HG03571 (cell line): ENCODE results near the gene MRPL28.
"Not testable (repeated sequence)": the region's sequence is repeated elsewhere in the genome, so short reads cannot be mapped to it uniquely, and the experiment has no call there.

Source experiments
- ATAC-seq: cut with Tn5 transposase; IDR thresholded peaks from one replicate; pipeline ENCODE4 v1.9.1; 2021; ENCODE audit not compliant: unreplicated experiment

MRPL28 gene

GRCh38 chr16:341095-341973, 29.0 kb downstream of the MRPL28 start:
- ATAC-seq, result not testable (repeated sequence)

GRCh38 chr16:340370-341091, 29.8 kb downstream of the MRPL28 start:
- no peak for ATAC-seq

DNA sequence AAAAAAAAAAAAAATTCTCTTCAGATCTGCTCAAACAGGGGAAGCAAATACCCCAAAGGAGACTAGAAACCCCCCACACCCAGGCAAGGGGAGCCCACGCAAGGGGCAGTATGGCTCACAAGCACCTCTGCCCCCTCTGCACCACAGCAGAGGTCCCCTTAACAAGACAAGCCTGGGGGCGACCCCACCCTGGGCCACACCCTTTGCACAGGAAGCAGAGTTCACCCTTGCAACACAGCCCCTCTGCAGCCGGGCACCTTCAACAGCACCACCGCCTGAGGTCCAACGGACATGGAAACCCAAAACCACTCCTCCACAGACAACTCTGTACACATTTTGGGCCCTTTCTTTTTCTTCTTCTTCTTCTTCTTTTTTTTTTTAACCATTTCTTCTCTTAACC, 30.7 kb downstream of the MRPL28 start:
- no peak for ATAC-seq

DNA sequence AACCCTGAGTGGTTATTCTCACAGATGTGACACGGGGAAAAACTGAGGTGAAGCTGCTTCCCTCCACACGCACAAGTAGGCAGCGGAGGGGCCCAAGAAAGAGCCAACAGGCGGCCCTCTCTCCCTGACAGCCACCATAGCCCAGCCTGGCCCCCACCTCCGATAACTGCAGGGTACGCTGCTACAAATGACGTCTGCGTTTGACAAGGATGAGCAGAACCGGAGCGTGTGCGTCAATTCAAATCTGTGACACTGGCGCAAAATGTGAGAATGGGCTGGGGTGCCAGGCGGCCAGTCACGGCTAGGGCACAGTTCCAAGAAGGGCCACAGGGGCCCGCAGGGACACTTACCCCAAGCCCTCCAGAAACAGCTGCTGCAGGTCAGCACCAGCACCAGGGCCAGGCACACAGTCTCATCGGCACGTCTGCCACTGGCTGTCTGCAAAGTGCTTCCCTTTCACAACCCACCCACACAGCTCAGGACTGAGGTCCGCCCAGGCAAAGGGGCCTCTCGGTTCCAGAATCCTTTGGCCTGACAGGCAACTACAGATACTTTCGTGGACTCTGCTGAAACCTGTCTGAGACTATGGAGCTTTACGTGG, 32.3 kb downstream of the MRPL28 start:
- ATAC-seq, result no peak

GRCh38 chr16:337437-337836, 32.9 kb downstream of the MRPL28 start:
- no peak for ATAC-seq

- ATAC-seq, result no peak
Observed at GRCh38 chr16:336269-336668, 34.1 kb downstream of the MRPL28 start.

DNA sequence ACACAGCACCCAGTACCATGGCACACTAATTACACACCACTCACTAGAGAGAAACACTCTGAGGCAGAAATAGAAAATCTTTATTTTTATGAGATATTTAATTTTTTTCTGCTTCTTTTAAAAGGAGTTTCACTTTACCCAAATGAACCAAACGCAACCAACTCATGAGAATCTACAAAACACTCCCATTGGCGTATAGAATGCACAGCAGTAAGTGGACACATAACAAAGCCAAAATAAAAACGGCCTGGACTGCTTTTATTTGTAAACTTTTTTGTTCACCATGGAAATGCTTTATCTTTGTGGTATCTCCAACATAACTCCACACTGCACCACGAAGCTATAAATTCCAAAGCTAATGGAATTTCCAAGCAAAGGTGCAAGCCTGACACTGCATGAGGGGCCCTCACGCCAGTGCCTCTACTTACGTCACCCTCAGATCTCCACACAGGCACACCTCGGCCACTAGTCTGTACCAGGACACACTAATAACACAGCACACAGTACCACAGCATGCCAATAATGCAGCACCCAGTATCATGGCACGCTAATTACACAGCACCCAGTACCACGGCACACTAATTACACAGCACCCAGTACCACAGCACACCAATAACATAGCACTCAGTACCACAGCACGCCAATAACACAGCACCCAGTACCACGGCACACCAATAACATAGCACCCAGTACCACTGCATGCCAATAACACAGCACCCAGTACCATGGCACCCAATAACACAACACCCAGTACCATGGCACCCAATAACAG, 35.3 kb downstream of the MRPL28 start:
- ATAC-seq, result not testable (repeated sequence)

GRCh38 chr16:334164-334832, 36.0 kb downstream of the MRPL28 start:
- ATAC-seq, result not testable (repeated sequence)

DNA sequence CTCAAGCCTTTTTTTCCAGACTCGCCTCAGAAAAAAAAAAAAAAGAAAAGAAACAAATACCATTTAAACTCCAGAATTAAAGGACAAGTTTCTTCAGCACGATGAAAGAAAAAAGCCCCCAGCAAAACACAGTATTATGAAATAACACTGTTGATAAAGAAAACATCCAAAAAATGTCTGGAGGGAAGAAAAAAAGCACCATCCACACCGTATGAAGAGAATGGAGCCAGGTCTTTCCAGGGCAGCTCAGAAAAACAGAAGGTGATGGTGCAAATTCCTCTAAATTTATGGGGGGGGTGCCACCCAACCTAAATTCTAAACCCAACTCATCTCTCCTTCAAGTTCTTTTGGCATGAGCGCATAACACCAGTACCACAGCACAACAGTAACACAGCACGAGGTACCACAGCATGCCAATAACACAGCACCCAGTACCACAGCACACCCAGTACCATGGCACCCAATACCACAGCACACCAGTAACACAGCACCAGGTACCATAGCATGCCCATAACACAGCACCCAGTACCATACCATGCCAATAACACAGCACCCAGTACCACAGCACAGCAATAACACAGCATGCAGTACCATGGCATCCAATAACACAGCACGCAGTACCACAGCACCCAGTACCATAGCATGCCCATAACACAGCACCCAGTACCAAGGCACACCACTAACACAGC, 36.8 kb downstream of the MRPL28 start:
- ATAC-seq, result no peak

DNA sequence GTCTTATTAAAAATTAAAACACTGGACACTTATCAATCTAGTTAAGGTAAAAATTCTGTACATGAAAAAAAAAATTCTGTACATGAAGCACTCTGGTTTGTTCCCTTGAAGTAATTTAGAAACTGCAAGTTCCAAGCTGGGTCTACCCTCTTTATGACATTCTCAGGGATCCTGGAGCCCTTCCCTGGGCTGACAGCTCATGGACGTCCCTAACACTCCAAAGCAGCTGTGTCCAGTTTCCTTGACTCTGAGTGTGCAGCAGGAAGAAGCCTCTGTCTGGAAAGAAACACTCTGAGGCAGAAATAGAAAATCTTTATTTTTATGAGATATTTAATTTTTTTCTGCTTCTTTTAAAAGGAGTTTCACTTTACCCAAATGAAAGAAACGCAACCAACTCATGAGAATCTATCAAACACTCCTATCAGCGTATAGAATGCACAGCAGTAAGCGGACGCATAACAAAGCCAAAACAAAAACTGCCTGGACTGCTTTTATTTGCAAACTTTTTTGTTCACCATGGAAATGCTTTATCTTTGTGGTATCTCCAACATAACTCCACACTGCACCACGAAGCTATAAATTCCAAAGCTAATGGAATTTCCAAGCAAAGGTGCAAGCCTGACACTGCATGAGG, 39.0 kb downstream of the MRPL28 start:
- not testable (repeated sequence) for ATAC-seq

DNA sequence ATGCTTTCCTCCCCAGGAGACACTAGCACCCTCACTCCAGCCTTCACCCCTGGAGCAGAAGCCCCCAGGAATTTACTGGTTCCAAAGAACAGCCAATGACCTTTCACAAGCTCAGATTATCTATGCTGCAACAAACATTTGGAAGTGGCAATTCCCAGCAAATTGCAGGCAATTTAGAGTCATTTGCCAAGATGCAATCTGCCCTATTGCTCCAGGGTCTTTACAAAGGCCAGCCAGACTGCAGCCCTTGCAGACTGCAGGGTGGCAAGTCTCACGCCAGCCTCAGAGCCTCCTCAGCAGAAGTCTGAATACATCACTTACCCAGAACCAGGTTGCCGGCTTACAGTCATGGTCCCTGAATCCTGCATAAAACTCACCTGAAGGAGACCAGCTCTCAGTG, 39.6 kb downstream of the MRPL28 start:
- no peak for ATAC-seq

DNA sequence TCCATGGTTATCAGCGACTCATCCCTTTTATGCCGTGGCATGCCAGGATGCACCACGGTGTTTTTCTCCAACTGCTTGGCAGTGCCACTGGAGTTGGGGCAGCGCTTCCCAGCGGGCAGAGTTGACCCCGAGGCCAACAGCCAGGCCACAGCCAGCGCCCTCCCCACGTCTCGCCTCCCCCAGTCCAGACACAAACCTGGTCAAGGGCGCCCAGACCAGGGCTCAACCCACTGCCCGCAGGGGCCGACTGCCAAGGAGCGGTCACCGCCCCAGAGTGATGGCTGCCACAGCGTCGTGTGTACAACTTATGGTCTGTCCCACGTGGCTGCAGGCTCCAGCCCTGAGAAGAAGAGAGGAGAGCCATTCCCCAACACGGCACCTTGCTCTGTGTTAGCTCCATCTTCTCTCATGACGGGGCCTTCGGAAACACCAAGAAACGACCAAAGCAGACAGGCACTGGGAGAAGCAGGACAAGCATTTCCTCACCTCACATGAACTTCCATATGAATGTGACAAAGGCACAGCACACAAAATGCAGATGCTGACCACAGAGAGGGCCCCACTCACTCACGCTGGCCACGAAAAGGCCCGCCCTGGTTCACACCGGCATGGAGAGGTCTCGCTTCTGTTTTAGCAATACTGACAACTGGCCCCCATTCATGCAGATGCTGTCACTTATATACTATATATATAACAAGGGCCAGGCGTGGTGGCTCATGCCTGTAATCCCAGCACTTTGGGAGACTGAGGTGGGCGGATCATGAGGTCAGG, 44.8 kb downstream of the MRPL28 start:
- ATAC-seq, result no peak

GRCh38 chr16:324451-325334, 45.6 kb downstream of the MRPL28 start:
- no peak for ATAC-seq

DNA sequence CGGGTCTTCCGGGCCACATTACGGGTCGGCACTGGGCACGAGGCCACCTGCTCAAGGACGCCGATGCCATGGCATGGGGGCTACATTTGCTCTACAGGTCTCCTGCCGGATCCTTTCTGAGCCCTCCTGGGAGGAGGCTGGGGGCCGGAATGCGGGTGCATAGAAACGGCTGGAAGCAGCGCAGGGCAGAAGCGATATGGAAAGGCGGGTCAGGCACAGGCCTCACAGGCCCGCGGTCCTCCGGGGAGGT, 46.2 kb downstream of the MRPL28 start:
- ATAC-seq, result no peak

- ATAC-seq, result no peak
Observed at GRCh38 chr16:322476-323143, 47.7 kb downstream of the MRPL28 start.

- ATAC-seq, result no peak
Observed at GRCh38 chr16:321532-321931, 48.8 kb downstream of the MRPL28 start.

- no peak for ATAC-seq
Observed at GRCh38 chr16:320206-320605, 50.1 kb downstream of the MRPL28 start.

DNA sequence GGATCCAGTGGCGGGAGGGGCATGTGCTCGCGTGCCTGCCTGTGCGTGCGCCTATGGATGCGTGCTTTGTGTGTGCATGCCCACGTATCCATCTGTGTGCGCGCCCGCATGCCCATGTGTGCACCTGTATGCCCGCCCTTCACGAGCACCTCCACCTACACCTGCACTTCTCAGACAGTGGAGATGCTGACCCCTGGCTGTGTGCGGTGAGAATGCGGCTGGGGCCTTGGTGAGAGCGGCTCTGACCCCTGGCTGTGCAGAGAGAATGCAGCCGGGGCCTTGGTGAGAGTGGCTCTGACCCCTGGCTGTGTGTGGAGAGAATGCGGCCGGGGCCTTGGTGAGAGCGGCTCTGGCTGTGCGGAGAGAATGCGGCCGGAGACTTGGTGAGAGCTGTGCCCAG, 51.7 kb downstream of the MRPL28 start:
- no peak for ATAC-seq
